H9 (cell line): ENCODE results near the gene FRMD4B. TPM values are rescaled to one million over a fixed set of nuclear protein-coding genes. Genes with fewer than 3 reads are reported as not detected.

Experiments used
- DNase-seq: peaks from one replicate; pipeline ENCODE4 v3.0.0-alpha.2; 2017
- H2AFZ ChIP-seq: one replicate; pipeline ENCODE4 v1.6.1; 2013; ENCODE audit warnings: mild to moderate bottlenecking, low read length, control low read depth, moderate library complexity
- H2AK5ac ChIP-seq: 2 replicates; pipeline ENCODE4 v1.6.1; 2013; ENCODE audit warnings: low read length, control low read depth, mixed read lengths; ENCODE audit not compliant: insufficient read length
- H2BK120ac ChIP-seq: one replicate; pipeline ENCODE4 v1.6.1; 2013; ENCODE audit warnings: low read depth, mild to moderate bottlenecking, low read length, control low read depth, inconsistent platforms; ENCODE audit not compliant: poor library complexity, severe bottlenecking
- H2BK12ac ChIP-seq: 2 replicates; pipeline ENCODE4 v1.6.1; 2013; ENCODE audit warnings: low read length, control low read depth, mixed read lengths, low read depth; ENCODE audit not compliant: insufficient read length
- H2BK15ac ChIP-seq: 2 replicates; pipeline ENCODE4 v1.6.1; 2013; ENCODE audit warnings: low read depth, low read length, control low read depth
- H2BK20ac ChIP-seq: one replicate; pipeline ENCODE4 v1.6.1; 2013; ENCODE audit warnings: low read depth, mild to moderate bottlenecking, low read length, control low read depth, inconsistent platforms; ENCODE audit not compliant: poor library complexity, severe bottlenecking
- H2BK5ac ChIP-seq: 2 replicates; pipeline ENCODE4 v1.6.1; 2013; ENCODE audit warnings: low read length, control low read depth, mixed read lengths; ENCODE audit not compliant: insufficient read length
- H3K14ac ChIP-seq: 2 replicates; pipeline ENCODE4 v1.6.1; 2013; ENCODE audit warnings: low read length, control low read depth; ENCODE audit not compliant: insufficient read depth
- H3K18ac ChIP-seq: 2 replicates; pipeline ENCODE4 v1.6.1; 2013; ENCODE audit warnings: low read depth, mild to moderate bottlenecking, mixed read lengths, low read length, control low read depth; ENCODE audit not compliant: insufficient read length
- H3K23ac ChIP-seq: 2 replicates; pipeline ENCODE4 v1.6.1; 2013; ENCODE audit warnings: low read length, control low read depth, mixed read lengths, low read depth; ENCODE audit not compliant: insufficient read length
- H3K23me2 ChIP-seq: 2 replicates; pipeline ENCODE4 v1.6.1; 2013; ENCODE audit warnings: low read depth, mild to moderate bottlenecking, mixed read lengths, low read length, control low read depth; ENCODE audit not compliant: insufficient read length, poor library complexity, severe bottlenecking
- H3K27ac ChIP-seq: 2 replicates; pipeline ENCODE4 v1.5.1; 2013; ENCODE audit warnings: low read length, control low read depth, mixed read lengths, low read depth; ENCODE audit not compliant: insufficient read length
- H3K27me3 ChIP-seq: 2 replicates; pipeline ENCODE4 v1.6.1; 2013; ENCODE audit warnings: low read length, control low read depth, inconsistent platforms; ENCODE audit not compliant: insufficient read depth
- H3K4ac ChIP-seq: 2 replicates; pipeline ENCODE4 v1.6.1; 2013; ENCODE audit warnings: low read depth, mild to moderate bottlenecking, control low read depth, inconsistent platforms, low read length, moderate library complexity
- H3K4me1 ChIP-seq: 2 replicates; pipeline ENCODE4 v1.6.1; 2013; ENCODE audit warnings: low read length, control low read depth, inconsistent platforms; ENCODE audit not compliant: insufficient read depth
- H3K4me2 ChIP-seq: 2 replicates; pipeline ENCODE4 v1.6.1; 2013; ENCODE audit warnings: low read length, control low read depth, mixed read lengths; ENCODE audit not compliant: insufficient read length, insufficient read depth
- H3K56ac ChIP-seq: 2 replicates; pipeline ENCODE4 v1.6.1; 2013; ENCODE audit warnings: low read depth, mild to moderate bottlenecking, mixed read lengths, low read length, control low read depth; ENCODE audit not compliant: insufficient read length
- H3K79me1 ChIP-seq: 2 replicates; pipeline ENCODE4 v1.6.1; 2013; ENCODE audit warnings: low read depth, mild to moderate bottlenecking, moderate library complexity, low read length, control low read depth, inconsistent platforms; ENCODE audit not compliant: insufficient read depth, poor library complexity, severe bottlenecking
- H3K79me2 ChIP-seq: 2 replicates; pipeline ENCODE4 v1.6.1; 2013; ENCODE audit warnings: low read length, control low read depth, inconsistent platforms; ENCODE audit not compliant: insufficient read depth
- H3K9ac ChIP-seq: 2 replicates; pipeline ENCODE4 v1.6.1; 2013; ENCODE audit warnings: low read length, control low read depth, mixed read lengths; ENCODE audit not compliant: insufficient read length; ENCODE audit errors: extremely low read depth
- H3K9me3 ChIP-seq: one replicate; pipeline ENCODE4 v1.6.1; 2013; ENCODE audit warnings: low read depth, low read length, inconsistent platforms; ENCODE audit not compliant: control insufficient read depth
- H3T11ph ChIP-seq: one replicate; pipeline ENCODE4 v1.6.1; 2013; ENCODE audit warnings: mild to moderate bottlenecking, low read length, control low read depth, inconsistent platforms
- H4K20me1 ChIP-seq: one replicate; pipeline ENCODE4 v1.6.1; 2013; ENCODE audit not compliant: control insufficient read depth, insufficient read length, insufficient read depth
- H4K5ac ChIP-seq: 2 replicates; pipeline ENCODE4 v1.6.1; 2013; ENCODE audit warnings: low read depth, mild to moderate bottlenecking, mixed read lengths, low read length, control low read depth; ENCODE audit not compliant: insufficient read length
- H4K8ac ChIP-seq: replicated peaks from 2 replicates; pipeline ENCODE4 v1.6.1; 2013; ENCODE audit warnings: low read length, control low read depth, mixed read lengths, low read depth; ENCODE audit not compliant: insufficient read length
- H4K91ac ChIP-seq: 2 replicates; pipeline ENCODE4 v1.6.1; 2013; ENCODE audit warnings: low read depth, mild to moderate bottlenecking, moderate library complexity, mixed read lengths, low read length, control low read depth; ENCODE audit not compliant: insufficient read length
- H3K27ac Mint-ChIP-seq, 3 experiments: 2 replicates in 2 of 3; 3 replicates in 1 of 3; pipeline ENCODE4 v1.8.0; 2020 to 2021; ENCODE audit warnings: mixed read lengths in 3 of 3, mild to moderate bottlenecking in 1 of 3, moderate library complexity in 1 of 3
- H3K27me3 Mint-ChIP-seq: 2 replicates; pipeline ENCODE4 v1.8.0; 2021; ENCODE audit warnings: low read depth, mild to moderate bottlenecking, moderate library complexity, mixed read lengths
- H3K36me3 Mint-ChIP-seq, 3 experiments: 2 replicates in 2 of 3; 3 replicates in 1 of 3; pipeline ENCODE4 v1.8.0; 2020 to 2021; ENCODE audit warnings: low read depth in 3 of 3, mixed read lengths in 3 of 3; ENCODE audit not compliant: insufficient read depth in 1 of 3
- H3K4me1 Mint-ChIP-seq, 2 experiments: 2 replicates each; pipeline ENCODE4 v1.8.0; 2020; ENCODE audit warnings: mixed read lengths in 2 of 2
- H3K4me3 Mint-ChIP-seq, 2 experiments: 2 replicates in 1 of 2; 3 replicates in 1 of 2; pipeline ENCODE4 v1.8.0; 2020 to 2021; ENCODE audit warnings: mild to moderate bottlenecking in 2 of 2, mixed read lengths in 2 of 2, moderate library complexity in 1 of 2
- H3K9me3 Mint-ChIP-seq, 2 experiments: 2 replicates in 1 of 2; 3 replicates in 1 of 2; pipeline ENCODE4 v1.8.0; 2020; ENCODE audit warnings: mild to moderate bottlenecking in 2 of 2, mixed read lengths in 2 of 2, moderate library complexity in 1 of 2
- CTCF ChIP-seq: fragments of 200-600 bp; sonication (generic); conservative IDR thresholded peaks from 3 replicates; pipeline ENCODE4 v1.8.0; 2021; ENCODE audit warnings: antibody characterized with exemption, mild to moderate bottlenecking
- WGBS: extraction: QIAGEN DNeasy Blood & Tissue Kit; methylation state at CpG from one replicate; pipeline ENCODE4 v1.1.7; 2013; ENCODE audit warnings: missing lambda C conversion rate, low lambda C conversion rate, mixed read lengths; ENCODE audit not compliant: insufficient read length; ENCODE audit errors: extremely low coverage; 5-methylcytosine and 5-hydroxymethylcytosine counted together
- total RNA-seq: library from RNA; stranded (reverse); gene quantifications from 2 replicates; pipeline ENCODE4 v1.2.1, GENCODE V29; 2021

The FRMD4B gene
- total RNA-seq, 1 experiment from 2014 or later: 3.4 TPM

DNA sequence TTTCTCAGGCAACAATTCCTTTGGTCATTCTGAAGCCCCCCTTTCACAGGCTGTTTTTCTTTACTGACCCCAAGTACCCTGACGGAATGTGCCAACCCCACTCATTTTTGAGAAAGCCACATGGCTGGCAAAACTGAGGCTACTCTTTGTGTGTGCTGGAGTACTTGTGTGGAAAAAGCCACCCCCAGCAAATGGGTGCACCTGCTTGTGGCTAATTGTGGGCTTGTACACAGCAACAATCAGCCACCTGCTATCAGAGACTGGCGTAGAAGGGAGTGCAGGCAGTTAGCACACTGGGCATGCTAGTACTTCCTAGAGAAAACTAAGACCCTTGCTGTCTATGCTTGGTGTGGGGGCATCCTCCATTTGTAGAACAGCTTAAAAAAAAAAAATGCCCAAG, 153.4 kb downstream of the FRMD4B start:
- Mint-ChIP-seq H3K36me3 (no peaks in the 10 kb centered on the region), H3K4me1 (peaks cover 11 to 13% of the 10 kb centered on the region in 2 experiments), H3K27me3 (no peaks in the 10 kb centered on the region), H3K4me3 (no peak overlapping the region), H3K9me3 (no peaks in the 10 kb centered on the region), H3K27ac (no peak overlapping the region; a peak in 1 of 7 replicates)
- H2BK15ac ChIP-seq: no peak overlapping the region
- H3K4ac ChIP-seq: no peak overlapping the region
- TF ChIP-seq CTCF: no peak
- H2AFZ ChIP-seq: no peak overlapping the region
- no peak overlapping the region for H2BK5ac ChIP-seq
- H3K4me2 ChIP-seq: no peak overlapping the region
- no peak overlapping the region for H4K8ac ChIP-seq
- no peak overlapping the region for H3K9ac ChIP-seq
- H3K79me1 ChIP-seq: no peaks in the 10 kb centered on the region
- WGBS: no CpG with 5 or more reads among the region's 2 CpGs
- no peak overlapping the region for H2BK12ac ChIP-seq
- peaks cover 2% of the 10 kb centered on the region; the same call in 1 of the 2 replicates for H3K4me1 ChIP-seq
- H2BK120ac ChIP-seq: no peak overlapping the region
- H2AK5ac ChIP-seq: no peak overlapping the region
- no peaks in the 10 kb centered on the region for H3K27me3 ChIP-seq
- no peak overlapping the region for H4K5ac ChIP-seq
- H3K23ac ChIP-seq: no peak overlapping the region
- H3K18ac ChIP-seq: no peak overlapping the region
- H4K20me1 ChIP-seq: no peaks in the 10 kb centered on the region
- H3K27ac ChIP-seq: no peak overlapping the region
- H2BK20ac ChIP-seq: no peak overlapping the region
- H3K14ac ChIP-seq: no peak overlapping the region
- H3K79me2 ChIP-seq: no peaks in the 10 kb centered on the region
- H3K9me3 ChIP-seq: no peaks in the 10 kb centered on the region
- H3K56ac ChIP-seq: no peak overlapping the region
- DNase-seq: no peak
- no peaks in the 10 kb centered on the region for H3K23me2 ChIP-seq
- no peak overlapping the region for H4K91ac ChIP-seq
- no peak overlapping the region for H3T11ph ChIP-seq
